GM21737 (cell line): ENCODE data around the gene HNRNPUL2.
A peak's percentile ranks its signal among the peaks of the same experiment; 100 is the strongest.
"Not testable (repeated sequence)": the region's sequence is repeated elsewhere in the genome, so short reads cannot be mapped to it uniquely, and the experiment has no call there.

Source experiments
- ATAC-seq: cut with Tn5 transposase; IDR thresholded peaks from one replicate; pipeline ENCODE4 v1.9.1; 2021; ENCODE audit warnings: mild to moderate bottlenecking, moderate library complexity; ENCODE audit not compliant: unreplicated experiment

Gene HNRNPUL2

GRCh38 chr11:62705880-62706849 is 21.1 kb downstream of the HNRNPUL2 start:
- peak; percentile 55 for ATAC-seq

- no peak for ATAC-seq
Observed at GRCh38 chr11:62705413-62705812, 21.8 kb downstream of the HNRNPUL2 start.

- ATAC-seq: not testable (repeated sequence)
Observed at GRCh38 chr11:62703921-62704320, 23.3 kb downstream of the HNRNPUL2 start.

- no peak for ATAC-seq
Observed at GRCh38 chr11:62702246-62702645, 25.0 kb downstream of the HNRNPUL2 start.

- ATAC-seq: no peak
Observed at GRCh38 chr11:62694455-62695167, 32.6 kb downstream of the HNRNPUL2 start.

- ATAC-seq: not testable (repeated sequence)
Observed at GRCh38 chr11:62693624-62694023, 33.6 kb downstream of the HNRNPUL2 start.

- ATAC-seq: no peak
Observed at GRCh38 chr11:62689421-62690183, 37.7 kb downstream of the HNRNPUL2 start, which contains the start of gene LRRN4CL. TSS of gene LRRN4CL (minus strand) at chr11:62689530. CDS start at chr11:62688508, 1,022 bp downstream.

GRCh38 chr11:62688491-62688890 is 38.8 kb downstream of the HNRNPUL2 start:
- no peak for ATAC-seq

- no peak for ATAC-seq
Observed at GRCh38 chr11:62687508-62688396, 39.5 kb downstream of the HNRNPUL2 start.

- ATAC-seq: no peak
Observed at GRCh38 chr11:62682518-62682917, 44.7 kb downstream of the HNRNPUL2 start.

GRCh38 chr11:62680825-62681240 is 46.4 kb downstream of the HNRNPUL2 start:
- ATAC-seq: no peak

GRCh38 chr11:62678770-62679696 is 48.2 kb downstream of the HNRNPUL2 start, which contains the start of gene UBXN1:
TSS of gene UBXN1 (minus strand) at chr11:62679073. CDS start at chr11:62678923, 150 bp downstream.
- peak; percentile 63 for ATAC-seq

GRCh38 chr11:62678433-62678769 is 48.9 kb downstream of the HNRNPUL2 start:
- peak; percentile 14 for ATAC-seq

GRCh38 chr11:62677714-62678113 is 49.5 kb downstream of the HNRNPUL2 start:
- ATAC-seq: no peak

GRCh38 chr11:62677156-62677555 is 50.1 kb downstream of the HNRNPUL2 start:
- no peak for ATAC-seq

- no peak for ATAC-seq
Observed at GRCh38 chr11:62676698-62677097, 50.6 kb downstream of the HNRNPUL2 start.

GRCh38 chr11:62675415-62675814 is 51.8 kb downstream of the HNRNPUL2 start:
- ATAC-seq: not testable (repeated sequence)

GRCh38 chr11:62673196-62673525 is 54.1 kb downstream of the HNRNPUL2 start:
- no peak for ATAC-seq
